SK-N-SH (cell line): ENCODE results near the gene HTRA2. TPM values are rescaled to one million over a fixed set of nuclear protein-coding genes. Genes with fewer than 3 reads are reported as not detected.
A peak's percentile ranks its signal among the peaks of the same experiment; 100 is the strongest.

Source experiments
- CTCF ChIA-PET: fragments of 300-600, 350-600 bp; formaldehyde crosslinking; extraction: SDS; loops from one replicate; lab custom pipeline; 2021; lab: Yijun Ruan, JAX
- POLR2A ChIA-PET: fragments of 350-600 bp; sonication (Branson Sonifier 250); formaldehyde crosslinking; extraction: SDS; loops from one replicate; lab custom pipeline; 2020; ENCODE audit warnings: antibody characterized with exemption, inconsistent platforms; lab: Yijun Ruan, JAX
- DNase-seq: peaks from one replicate; pipeline ENCODE4 v3.0.0; 2012
- H2AFZ ChIP-seq: fragments of 200-600 bp; sonication (generic); 2 replicates; pipeline ENCODE4 v1.8.1; 2016; ENCODE audit warnings: antibody characterized with exemption, mild to moderate bottlenecking, low read depth
- H3F3A ChIP-seq: fragments of 200-600 bp; sonication (generic); replicated peaks from 2 replicates; pipeline ENCODE3; 2016; ENCODE audit warnings: antibody characterized with exemption, mild to moderate bottlenecking; ENCODE audit not compliant: insufficient read depth
- H3K27ac ChIP-seq, 2 experiments: fragments of 200-500 bp in 1 of 2; fragments of 200-600 bp in 1 of 2; sonication (Bioruptor generic) in 1 of 2; sonication (generic), shearing (Covaris generic) in 1 of 2; 2 replicates each; pipeline versions ENCODE4 v1.5.1 to v1.6.1; 2014 to 2016; ENCODE audit warnings: low read depth in 2 of 2, inconsistent platforms in 1 of 2, low read length in 1 of 2, mild to moderate bottlenecking in 1 of 2, mixed read lengths in 1 of 2
- H3K27me3 ChIP-seq: fragments of 200-600 bp; sonication (generic), shearing (Covaris generic); 2 replicates; pipeline ENCODE4 v1.6.1; 2016; ENCODE audit warnings: mixed run types; ENCODE audit not compliant: insufficient read depth
- H3K36me3 ChIP-seq, 2 experiments: fragments of 200-500 bp in 1 of 2; fragments of 200-600 bp in 1 of 2; sonication (Bioruptor generic) in 1 of 2; sonication (generic) in 1 of 2; replicated peaks in 1 of 2; 2 replicates each; pipeline versions ENCODE3 to v1.5.1; 2014 to 2016; ENCODE audit warnings: low read length in 1 of 2, mild to moderate bottlenecking in 1 of 2; ENCODE audit not compliant: insufficient read depth in 2 of 2, control insufficient read depth in 1 of 2
- H3K4me1 ChIP-seq, 2 experiments: fragments of 200-500 bp in 1 of 2; fragments of 200-600 bp in 1 of 2; sonication (Bioruptor generic) in 1 of 2; sonication (generic), shearing (Covaris generic) in 1 of 2; 2 replicates each; pipeline versions ENCODE4 v1.5.1 to v1.6.1; 2014 to 2016; ENCODE audit warnings: low read depth in 1 of 2, low read length in 1 of 2, mixed run types in 1 of 2; ENCODE audit not compliant: insufficient read depth in 2 of 2, control insufficient read depth in 1 of 2
- H3K4me2 ChIP-seq: fragments of 200-600 bp; sonication (generic), shearing (Covaris generic); 2 replicates; pipeline ENCODE4 v1.6.1; 2017; ENCODE audit warnings: mixed run types
- H3K4me3 ChIP-seq, 2 experiments: fragments of 200-500 bp in 1 of 2; fragments of 200-600 bp in 1 of 2; sonication (Bioruptor generic) in 1 of 2; sonication (generic), shearing (Covaris generic) in 1 of 2; 2 replicates each; pipeline versions ENCODE4 v1.5.1 to v1.8.1; 2014 to 2016; ENCODE audit warnings: low read depth in 2 of 2, inconsistent platforms in 1 of 2, low read length in 1 of 2, mild to moderate bottlenecking in 1 of 2, mixed read lengths in 1 of 2, moderate library complexity in 1 of 2
- H3K79me2 ChIP-seq: fragments of 200-600 bp; sonication (generic); 2 replicates; pipeline ENCODE4 v1.8.1; 2017; ENCODE audit warnings: mild to moderate bottlenecking; ENCODE audit not compliant: insufficient read depth
- H3K9ac ChIP-seq: fragments of 200-600 bp; sonication (generic); 2 replicates; pipeline ENCODE4 v1.6.1; 2017; ENCODE audit warnings: mixed run types
- H3K9me2 ChIP-seq: fragments of 200-600 bp; sonication (generic); 2 replicates; pipeline ENCODE4 v1.6.1; 2017; ENCODE audit warnings: mixed run types
- H3K9me3 ChIP-seq: fragments of 200-600 bp; sonication (generic); 2 replicates; pipeline ENCODE4 v1.6.1; 2017; ENCODE audit warnings: mixed run types, mild to moderate bottlenecking, moderate library complexity
- H4K20me1 ChIP-seq: fragments of 200-600 bp; sonication (generic); 2 replicates; pipeline ENCODE4 v1.6.1; 2017; ENCODE audit warnings: mild to moderate bottlenecking, mixed run types; ENCODE audit not compliant: insufficient read depth
- CHD2 ChIP-seq: fragments of 150-350 bp; IDR thresholded peaks from 2 replicates; pipeline ENCODE4 v1.6.1; 2018; ENCODE audit warnings: low read length; ENCODE audit not compliant: partially characterized antibody
- EZH2phosphoT487 ChIP-seq: fragments of 200-600 bp; sonication (generic); IDR thresholded peaks from 2 replicates; pipeline ENCODE4 v1.6.1; 2017; ENCODE audit warnings: low read depth, mixed run types, mild to moderate bottlenecking, antibody characterized with exemption, moderate library complexity, borderline replicate concordance
- FOSL2 ChIP-seq: IDR thresholded peaks from 2 replicates; pipeline ENCODE4 v1.4.0; 2012; ENCODE audit warnings: low read depth, mild to moderate bottlenecking, moderate library complexity, borderline replicate concordance
- FOXJ3 ChIP-seq: sonication (generic); formaldehyde crosslinking; IDR thresholded peaks from 2 replicates; pipeline ENCODE4 v1.5.1; 2020; ENCODE audit warnings: mild to moderate bottlenecking, missing genetic modification reagents
- GABPA ChIP-seq: IDR thresholded peaks from 2 replicates; pipeline ENCODE4 v1.4.0; 2012; ENCODE audit warnings: low read depth, mild to moderate bottlenecking
- GATA2 ChIP-seq: sonication (generic); formaldehyde crosslinking; IDR thresholded peaks from 2 replicates; pipeline ENCODE4 v1.5.0; 2020; ENCODE audit warnings: mild to moderate bottlenecking, missing genetic modification reagents
- MEF2A ChIP-seq: IDR thresholded peaks from 2 replicates; pipeline ENCODE4 v1.4.0; 2012; ENCODE audit warnings: low read depth, borderline replicate concordance
- MXI1 ChIP-seq: IDR thresholded peaks from 2 replicates; pipeline ENCODE4 v1.6.1; 2012; ENCODE audit warnings: mild to moderate bottlenecking, low read depth, low read length, improper control_type of control experiment
- NFIC ChIP-seq: IDR thresholded peaks from 2 replicates; pipeline ENCODE4 v1.4.0; 2012; ENCODE audit warnings: borderline replicate concordance
- RAD21 ChIP-seq: IDR thresholded peaks from 2 replicates; pipeline ENCODE4 v1.6.1; 2012; ENCODE audit warnings: mild to moderate bottlenecking, low read length
- RFX5 ChIP-seq: IDR thresholded peaks from 2 replicates; pipeline ENCODE4 v1.6.1; 2012; ENCODE audit warnings: mild to moderate bottlenecking, improper control_type of control experiment, low read length
- SMC3 ChIP-seq: IDR thresholded peaks from 2 replicates; pipeline ENCODE4 v1.6.1; 2012; ENCODE audit warnings: low read depth, low read length, improper control_type of control experiment
- YY1 ChIP-seq: IDR thresholded peaks from 2 replicates; pipeline ENCODE4 v1.4.0; 2012; ENCODE audit warnings: low read depth, mild to moderate bottlenecking
- polyA plus RNA-seq, 3 experiments: library from polyadenylated mRNA; depleted of rRNA; stranded (reverse); fragments of >200 nt; gene quantifications; 2 replicates each; pipeline ENCODE4 v1.2.3, GENCODE V29; 2012
- TF ChIP-seq, protein P1 (sequence below): IDR thresholded peaks from 2 replicates; pipeline ENCODE4; 2012
- TF ChIP-seq, protein P2 (sequence below): IDR thresholded peaks from 2 replicates; pipeline ENCODE4 v1.4.0; 2012; ENCODE audit warnings: low read depth, borderline replicate concordance
- TF ChIP-seq, protein P3 (sequence below): fragments of 200-600 bp; sonication (generic); IDR thresholded peaks from 2 replicates; pipeline ENCODE4 v1.6.1; 2017; ENCODE audit warnings: antibody characterized with exemption, mild to moderate bottlenecking, moderate library complexity
- TF ChIP-seq, protein P4 (sequence below): IDR thresholded peaks from 2 replicates; pipeline ENCODE4 v1.4.0; 2012; ENCODE audit warnings: low read depth
- TF ChIP-seq, protein P5 (sequence below): IDR thresholded peaks from 2 replicates; pipeline ENCODE4 v1.4.0; 2012; ENCODE audit warnings: low read depth, borderline replicate concordance
- TF ChIP-seq, protein P6 (sequence below): fragments of 150-350 bp; IDR thresholded peaks from 2 replicates; pipeline ENCODE4 v1.6.1; 2016; ENCODE audit warnings: mild to moderate bottlenecking, low read depth, low read length

The HTRA2 gene
- polyA plus RNA-seq, 1 of the 3 experiments (the other 2 are of a cell fraction): 55.7 TPM

DNA sequence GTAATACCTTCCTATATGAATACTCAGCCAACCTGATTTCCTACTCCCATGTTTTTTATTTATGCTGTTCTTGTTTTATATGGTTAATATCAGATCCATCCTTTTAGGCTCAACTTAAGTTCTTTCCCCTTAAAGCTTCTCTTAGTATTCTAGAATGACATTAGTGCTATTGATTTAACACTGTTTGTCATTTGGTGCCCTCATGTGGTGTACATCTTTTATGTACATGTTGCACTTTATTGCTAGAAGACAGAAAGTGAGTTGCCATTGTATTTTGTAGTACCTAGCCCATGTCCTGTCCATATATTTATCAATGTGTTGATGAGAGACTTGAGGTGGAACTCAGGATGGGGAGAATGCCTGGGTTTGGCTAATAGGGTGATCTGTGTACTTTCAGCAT, 2.5 kb downstream of the HTRA2 start:
- no peak overlapping the region for H2AFZ ChIP-seq
- no peaks in the 10 kb centered on the region for H3K27me3 ChIP-seq
- H3K4me3 ChIP-seq: no peak overlapping the region; a peak in 1 of 4 replicates
- ChIA-PET CTCF (interaction anchor here (0.6 to 7.8 kb wide), 33 partner anchors 8 to 282 kb away, joined by 3 to 102 read pairs (median 6); partner anchors contain the start of genes C2orf81, CCDC142, MOGS and MRPL53), POLR2A (interaction anchor here (1.5 to 2.9 kb wide), 4 partner anchors 10 to 49 kb away, joined by 5 to 11 read pairs (median 8); partner anchors contain the start of genes CCDC142, PCGF1 and TTC31)
- no peak overlapping the region for H3K27ac ChIP-seq
- peaks cover 45% of the 10 kb centered on the region for H3K79me2 ChIP-seq
- no peaks in the 10 kb centered on the region for H4K20me1 ChIP-seq
- no peaks in the 10 kb centered on the region for H3K9me3 ChIP-seq
- peaks cover 13 to 22% of the 10 kb centered on the region in 2 experiments for H3K4me1 ChIP-seq
- TF ChIP-seq, protein P1, sequence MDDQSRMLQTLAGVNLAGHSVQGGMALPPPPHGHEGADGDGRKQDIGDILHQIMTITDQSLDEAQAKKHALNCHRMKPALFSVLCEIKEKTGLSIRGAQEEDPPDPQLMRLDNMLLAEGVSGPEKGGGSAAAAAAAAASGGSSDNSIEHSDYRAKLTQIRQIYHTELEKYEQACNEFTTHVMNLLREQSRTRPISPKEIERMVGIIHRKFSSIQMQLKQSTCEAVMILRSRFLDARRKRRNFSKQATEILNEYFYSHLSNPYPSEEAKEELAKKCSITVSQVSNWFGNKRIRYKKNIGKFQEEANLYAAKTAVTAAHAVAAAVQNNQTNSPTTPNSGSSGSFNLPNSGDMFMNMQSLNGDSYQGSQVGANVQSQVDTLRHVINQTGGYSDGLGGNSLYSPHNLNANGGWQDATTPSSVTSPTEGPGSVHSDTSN: no peak
- TF ChIP-seq RAD21 (peak; percentile 80), EZH2phosphoT487 (no peak), CHD2 (no peak), MEF2A (no peak), NFIC (no peak), GABPA (no peak), FOXJ3 (CRISPR knock-in tag) (no peak), GATA2 (CRISPR knock-in tag) (no peak), FOSL2 (no peak), SMC3 (peak; percentile 60), YY1 (no peak), MXI1 (no peak), RFX5 (no peak)
- TF ChIP-seq, protein P2, sequence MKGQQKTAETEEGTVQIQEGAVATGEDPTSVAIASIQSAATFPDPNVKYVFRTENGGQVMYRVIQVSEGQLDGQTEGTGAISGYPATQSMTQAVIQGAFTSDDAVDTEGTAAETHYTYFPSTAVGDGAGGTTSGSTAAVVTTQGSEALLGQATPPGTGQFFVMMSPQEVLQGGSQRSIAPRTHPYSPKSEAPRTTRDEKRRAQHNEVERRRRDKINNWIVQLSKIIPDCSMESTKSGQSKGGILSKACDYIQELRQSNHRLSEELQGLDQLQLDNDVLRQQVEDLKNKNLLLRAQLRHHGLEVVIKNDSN: no peak
- TF ChIP-seq, protein P3, sequence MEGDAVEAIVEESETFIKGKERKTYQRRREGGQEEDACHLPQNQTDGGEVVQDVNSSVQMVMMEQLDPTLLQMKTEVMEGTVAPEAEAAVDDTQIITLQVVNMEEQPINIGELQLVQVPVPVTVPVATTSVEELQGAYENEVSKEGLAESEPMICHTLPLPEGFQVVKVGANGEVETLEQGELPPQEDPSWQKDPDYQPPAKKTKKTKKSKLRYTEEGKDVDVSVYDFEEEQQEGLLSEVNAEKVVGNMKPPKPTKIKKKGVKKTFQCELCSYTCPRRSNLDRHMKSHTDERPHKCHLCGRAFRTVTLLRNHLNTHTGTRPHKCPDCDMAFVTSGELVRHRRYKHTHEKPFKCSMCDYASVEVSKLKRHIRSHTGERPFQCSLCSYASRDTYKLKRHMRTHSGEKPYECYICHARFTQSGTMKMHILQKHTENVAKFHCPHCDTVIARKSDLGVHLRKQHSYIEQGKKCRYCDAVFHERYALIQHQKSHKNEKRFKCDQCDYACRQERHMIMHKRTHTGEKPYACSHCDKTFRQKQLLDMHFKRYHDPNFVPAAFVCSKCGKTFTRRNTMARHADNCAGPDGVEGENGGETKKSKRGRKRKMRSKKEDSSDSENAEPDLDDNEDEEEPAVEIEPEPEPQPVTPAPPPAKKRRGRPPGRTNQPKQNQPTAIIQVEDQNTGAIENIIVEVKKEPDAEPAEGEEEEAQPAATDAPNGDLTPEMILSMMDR: peak; percentile 61
- TF ChIP-seq, protein P4, sequence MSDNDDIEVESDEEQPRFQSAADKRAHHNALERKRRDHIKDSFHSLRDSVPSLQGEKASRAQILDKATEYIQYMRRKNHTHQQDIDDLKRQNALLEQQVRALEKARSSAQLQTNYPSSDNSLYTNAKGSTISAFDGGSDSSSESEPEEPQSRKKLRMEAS: no peak
- TF ChIP-seq, protein P5, sequence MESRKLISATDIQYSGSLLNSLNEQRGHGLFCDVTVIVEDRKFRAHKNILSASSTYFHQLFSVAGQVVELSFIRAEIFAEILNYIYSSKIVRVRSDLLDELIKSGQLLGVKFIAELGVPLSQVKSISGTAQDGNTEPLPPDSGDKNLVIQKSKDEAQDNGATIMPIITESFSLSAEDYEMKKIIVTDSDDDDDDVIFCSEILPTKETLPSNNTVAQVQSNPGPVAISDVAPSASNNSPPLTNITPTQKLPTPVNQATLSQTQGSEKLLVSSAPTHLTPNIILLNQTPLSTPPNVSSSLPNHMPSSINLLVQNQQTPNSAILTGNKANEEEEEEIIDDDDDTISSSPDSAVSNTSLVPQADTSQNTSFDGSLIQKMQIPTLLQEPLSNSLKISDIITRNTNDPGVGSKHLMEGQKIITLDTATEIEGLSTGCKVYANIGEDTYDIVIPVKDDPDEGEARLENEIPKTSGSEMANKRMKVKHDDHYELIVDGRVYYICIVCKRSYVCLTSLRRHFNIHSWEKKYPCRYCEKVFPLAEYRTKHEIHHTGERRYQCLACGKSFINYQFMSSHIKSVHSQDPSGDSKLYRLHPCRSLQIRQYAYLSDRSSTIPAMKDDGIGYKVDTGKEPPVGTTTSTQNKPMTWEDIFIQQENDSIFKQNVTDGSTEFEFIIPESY: no peak
- TF ChIP-seq, protein P6, sequence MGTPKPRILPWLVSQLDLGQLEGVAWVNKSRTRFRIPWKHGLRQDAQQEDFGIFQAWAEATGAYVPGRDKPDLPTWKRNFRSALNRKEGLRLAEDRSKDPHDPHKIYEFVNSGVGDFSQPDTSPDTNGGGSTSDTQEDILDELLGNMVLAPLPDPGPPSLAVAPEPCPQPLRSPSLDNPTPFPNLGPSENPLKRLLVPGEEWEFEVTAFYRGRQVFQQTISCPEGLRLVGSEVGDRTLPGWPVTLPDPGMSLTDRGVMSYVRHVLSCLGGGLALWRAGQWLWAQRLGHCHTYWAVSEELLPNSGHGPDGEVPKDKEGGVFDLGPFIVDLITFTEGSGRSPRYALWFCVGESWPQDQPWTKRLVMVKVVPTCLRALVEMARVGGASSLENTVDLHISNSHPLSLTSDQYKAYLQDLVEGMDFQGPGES: no peak
- H3F3A ChIP-seq: peaks cover 18% of the 10 kb centered on the region
- H3K4me2 ChIP-seq: peak overlapping the region; percentile 85; the same call in 1 of the 2 replicates
- no peaks in the 10 kb centered on the region for H3K9me2 ChIP-seq
- DNase-seq: no peak
- H3K36me3 ChIP-seq: peaks cover 19 to 34% of the 10 kb centered on the region in 2 experiments
- H3K9ac ChIP-seq: no peak overlapping the region
